ENCODE results near the gene ZKSCAN1.
"Not testable (repeated sequence)": the region's sequence is repeated elsewhere in the genome, so short reads cannot be mapped to it uniquely, and the experiment has no call there.

ZKSCAN1 gene

DNA sequence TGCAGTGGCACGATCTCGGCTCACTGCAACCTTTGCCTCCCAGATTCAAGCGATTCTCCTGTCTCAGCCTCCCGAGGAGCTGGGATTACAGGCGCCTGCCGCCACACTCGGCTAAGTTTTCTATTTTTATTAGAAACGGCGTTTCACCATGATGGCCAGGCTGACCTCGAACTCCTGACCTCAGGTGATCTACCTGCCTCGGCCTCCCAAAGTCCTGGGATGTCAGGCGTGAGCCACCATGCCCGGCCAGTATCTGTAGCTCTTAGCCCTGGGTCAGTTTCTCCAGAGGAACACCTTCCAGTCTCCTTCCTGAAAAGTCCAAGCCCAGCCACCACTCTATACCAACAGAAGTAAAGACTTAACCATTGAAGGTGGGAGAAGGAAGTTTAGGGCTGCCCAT lies 15.2 kb upstream of the ZKSCAN1 start:
- Histone ChIP-seq H3K9me3 (replicated peaks in 1 of 11) (no peaks in the 10 kb centered on the region), H3K4me1 (peaks cover 11 to 26% (median 21%) of the 10 kb centered on the region in 10 experiments; a peak in 18 of 20 replicates), H3K36me3 (no peaks in the 10 kb centered on the region), H3K27ac (no peak overlapping the region), H3K27me3 (no peaks in the 10 kb centered on the region; a peak in 2 of 22 replicates), H3K4me2 (no peak overlapping the region), H3K9ac (no peak overlapping the region), H4K20me1 (no peaks in the 10 kb centered on the region), H3K4me3 (no peak overlapping the region)
- TF ChIP-seq Cebpa-rat (IDR thresholded peaks at IDR 0.05): no peak

DNA sequence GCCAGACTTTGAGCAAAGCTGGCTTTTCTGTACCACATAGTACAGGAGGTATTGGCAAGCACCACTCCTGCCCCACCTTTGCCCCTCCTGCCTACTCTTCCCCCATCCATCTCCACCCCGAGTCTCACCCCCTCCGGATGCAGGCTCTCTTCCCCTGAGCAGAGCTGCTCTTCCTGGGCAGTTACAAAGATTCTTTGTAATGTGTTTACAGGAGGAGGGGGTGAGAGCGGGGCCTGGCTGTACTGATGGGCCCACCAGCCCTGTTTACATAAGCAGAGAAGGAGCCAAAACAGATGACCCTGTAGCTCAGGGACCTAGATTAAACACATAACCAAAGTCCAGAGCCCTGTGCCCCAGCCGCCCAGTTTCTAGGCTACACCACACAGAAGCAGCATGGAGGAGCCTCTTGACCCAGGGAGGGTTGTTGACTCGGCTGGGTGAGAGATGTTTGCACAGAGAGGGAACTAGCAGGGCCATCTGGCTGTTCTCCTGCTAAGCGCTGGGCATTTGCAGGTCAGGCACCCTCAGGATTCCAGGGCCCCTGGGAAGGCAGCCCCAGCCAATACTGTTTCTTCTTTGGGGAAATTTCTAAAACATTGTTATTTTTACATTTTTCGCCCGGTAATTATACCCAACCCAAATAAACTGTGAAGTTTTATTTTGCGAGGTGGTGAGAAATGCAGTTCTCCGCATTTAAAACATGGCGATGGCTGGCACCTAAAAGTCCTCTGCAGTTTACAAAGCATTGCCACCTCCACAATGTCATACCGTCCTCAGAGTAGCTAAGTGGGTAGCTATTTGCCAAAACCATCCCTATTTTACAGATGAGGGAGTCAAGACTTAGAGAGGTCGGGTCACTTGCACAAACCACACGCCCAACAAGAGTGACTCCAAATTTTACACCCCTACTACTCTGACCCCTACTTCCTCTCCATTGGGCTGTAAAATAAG lies 11.4 kb upstream of the ZKSCAN1 start:
- Histone ChIP-seq H4K20me1 (no peaks in the 10 kb centered on the region), H3K4me3 (no peak overlapping the region), H3K4me1 (no peaks in the 10 kb centered on the region), H3K9ac (no peak overlapping the region), H3K9me3 (replicated peaks in 1 of 11) (no peaks in the 10 kb centered on the region), H3K27me3 (no peaks in the 10 kb centered on the region), H3K36me3 (no peaks in the 10 kb centered on the region), H3K4me2 (no peak overlapping the region), H3K27ac (no peak overlapping the region)
- no peak for TF ChIP-seq Cebpa-rat (IDR thresholded peaks at IDR 0.05)

DNA sequence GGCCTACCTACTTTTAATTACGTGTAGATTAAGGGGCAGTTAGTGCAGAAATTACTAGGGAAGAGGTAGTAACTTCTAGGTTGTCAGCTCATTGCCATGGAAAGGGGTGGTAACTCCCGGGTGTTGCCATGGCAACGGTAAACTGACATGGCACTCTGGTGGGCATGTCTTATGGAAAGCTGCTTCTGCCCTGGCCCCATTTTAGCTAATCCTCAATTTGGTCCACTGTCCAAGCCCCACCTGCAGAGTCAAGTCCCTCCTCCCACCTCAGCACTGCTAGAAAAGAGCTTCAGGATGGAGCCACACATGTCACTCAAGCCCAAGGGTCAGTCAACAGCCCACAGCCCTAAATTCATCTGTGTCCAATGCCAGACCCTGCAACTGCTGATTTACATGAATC lies 7.5 kb upstream of the ZKSCAN1 start:
- no peaks in the 10 kb centered on the region for H3K4me1 ChIP-seq
- no peak overlapping the region for H3K9ac ChIP-seq
- no peaks in the 10 kb centered on the region for H3K36me3 ChIP-seq
- H3K4me3 ChIP-seq: no peak overlapping the region
- no peaks in the 10 kb centered on the region for H3K9me3 ChIP-seq (replicated peaks in 1 of 11)
- no peak overlapping the region for H3K4me2 ChIP-seq
- no peaks in the 10 kb centered on the region for H3K27me3 ChIP-seq
- no peak overlapping the region for H3K27ac ChIP-seq
- no peak for TF ChIP-seq Cebpa-rat (IDR thresholded peaks at IDR 0.05)
- no peaks in the 10 kb centered on the region for H4K20me1 ChIP-seq

DNA sequence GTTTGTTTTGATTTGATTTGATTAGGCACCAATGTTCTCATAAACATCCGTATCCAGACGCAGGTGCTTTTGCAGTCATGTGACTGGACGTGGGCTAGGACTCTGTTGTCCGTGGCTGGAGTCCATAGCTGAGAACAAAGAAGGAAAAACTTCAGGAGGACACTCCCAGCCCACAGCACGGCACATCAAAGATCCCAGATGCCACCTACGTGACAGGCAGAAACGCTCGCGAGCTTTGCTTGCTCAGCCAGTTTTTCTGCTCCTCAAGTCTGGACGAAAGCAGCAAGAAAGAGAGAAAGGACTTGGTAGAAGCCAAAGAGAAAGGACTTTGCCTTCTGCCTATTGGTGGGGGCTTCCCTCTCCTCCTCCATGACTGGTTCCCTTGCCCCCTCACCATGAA lies 6.9 kb upstream of the ZKSCAN1 start:
- H3K4me1 ChIP-seq: 0 out of 20 replicates have a peak, but pooled peaks cover 0 to 4% (median 0%) of the 10 kb centered on the region in 10 experiments
- H3K9me3 ChIP-seq (replicated peaks in 1 of 11): no peaks in the 10 kb centered on the region
- no peaks in the 10 kb centered on the region for H3K36me3 ChIP-seq
- H3K27me3 ChIP-seq: no peaks in the 10 kb centered on the region
- no peak overlapping the region for H3K4me3 ChIP-seq
- TF ChIP-seq Cebpa-rat (IDR thresholded peaks at IDR 0.05): no peak
- H3K4me2 ChIP-seq: no peak overlapping the region
- H3K9ac ChIP-seq: no peak overlapping the region
- no peaks in the 10 kb centered on the region for H4K20me1 ChIP-seq
- no peak overlapping the region for H3K27ac ChIP-seq

DNA sequence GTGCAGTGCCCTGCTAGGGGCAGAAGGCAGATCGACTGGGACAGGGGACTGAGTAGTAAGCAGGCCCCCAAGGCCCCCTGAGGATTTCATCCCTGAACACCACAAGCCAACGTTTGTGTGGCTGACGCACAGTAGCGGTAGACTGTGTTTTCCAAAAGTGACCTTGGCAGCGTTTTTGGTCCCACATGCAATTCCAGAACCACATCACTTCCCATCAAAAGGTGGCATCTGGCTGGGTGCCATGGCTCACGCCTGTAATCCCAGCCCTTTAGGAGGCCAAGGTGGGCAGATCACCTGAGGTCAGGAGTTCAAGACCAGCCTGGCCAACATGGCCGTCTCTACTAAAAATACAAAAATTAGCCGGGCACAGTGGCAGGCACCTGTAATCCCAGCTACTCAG lies 5.4 kb upstream of the ZKSCAN1 start:
- not testable (repeated sequence) for H3K4me1 ChIP-seq; H3K27ac ChIP-seq; H3K9me3 ChIP-seq (replicated peaks in 1 of 11); H3K36me3 ChIP-seq; H3K4me2 ChIP-seq; H3K27me3 ChIP-seq; H3K9ac ChIP-seq; H4K20me1 ChIP-seq; H3K4me3 ChIP-seq

DNA sequence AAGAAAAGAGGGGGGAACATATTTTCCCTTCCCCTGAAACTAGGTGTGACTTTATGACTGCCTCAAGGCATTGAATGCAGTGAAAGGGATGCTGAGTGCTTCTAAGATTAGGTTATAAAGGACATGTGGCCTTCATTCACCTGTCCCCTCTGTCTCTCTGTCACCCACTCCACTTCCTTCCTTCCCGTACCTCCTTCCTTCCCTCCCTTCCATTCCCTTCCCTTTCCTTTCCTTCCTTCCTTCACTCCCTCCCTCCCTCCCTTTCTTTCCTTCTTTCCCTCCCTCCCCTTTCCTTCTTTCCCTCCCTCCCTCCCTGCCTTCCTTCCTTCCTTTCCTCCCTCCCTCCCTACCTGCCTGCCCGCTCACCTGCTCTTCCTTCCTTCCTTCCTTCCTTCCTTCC lies 4.5 kb upstream of the ZKSCAN1 start:
- Histone ChIP-seq H3K27ac (no peak overlapping the region), H3K4me3 (no peak overlapping the region), H3K9me3 (replicated peaks in 1 of 11) (no peaks in the 10 kb centered on the region), H3K9ac (no peak overlapping the region), H3K36me3 (no peaks in the 10 kb centered on the region), H3K27me3 (no peaks in the 10 kb centered on the region), H3K4me1 (peaks cover 5 to 11% (median 8%) of the 10 kb centered on the region in 10 experiments; a peak in 17 of 20 replicates), H3K4me2 (no peak overlapping the region), H4K20me1 (peaks cover 0 to 2% (median 0%) of the 10 kb centered on the region in 11 experiments; a peak in 2 of 22 replicates)
- no peak for TF ChIP-seq Cebpa-rat (IDR thresholded peaks at IDR 0.05)

DNA sequence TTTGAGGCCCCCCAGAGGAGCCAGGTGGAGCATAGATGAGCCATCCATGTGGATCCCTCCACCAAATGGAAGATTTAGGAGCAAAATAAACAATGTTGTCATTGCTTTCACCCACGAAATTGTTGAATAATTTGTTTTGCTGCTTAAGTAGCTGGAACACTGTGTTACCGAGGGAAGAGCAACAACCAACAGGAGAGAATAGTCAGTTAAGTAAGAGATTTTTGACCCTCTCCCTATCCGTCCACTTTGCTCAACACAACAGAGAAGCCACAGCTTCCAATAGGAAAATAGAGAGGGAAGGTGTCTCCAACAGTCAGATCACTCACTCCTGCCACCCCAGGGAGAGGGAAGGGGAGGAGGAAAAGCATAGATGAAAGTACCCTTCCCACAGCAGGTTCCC lies 3.9 kb upstream of the ZKSCAN1 start:
- Histone ChIP-seq H3K4me2 (no peak overlapping the region), H3K4me1 (peaks cover 6 to 13% (median 10%) of the 10 kb centered on the region in 10 experiments; a peak in 19 of 20 replicates), H3K9me3 (replicated peaks in 1 of 11) (no peaks in the 10 kb centered on the region), H3K4me3 (no peak overlapping the region), H3K27me3 (no peaks in the 10 kb centered on the region), H4K20me1 (peaks cover 0 to 8% (median 4%) of the 10 kb centered on the region in 11 experiments; a peak in 10 of 22 replicates), H3K36me3 (no peaks in the 10 kb centered on the region), H3K27ac (no peak overlapping the region), H3K9ac (no peak overlapping the region)
- TF ChIP-seq Cebpa-rat (IDR thresholded peaks at IDR 0.05): no peak

DNA sequence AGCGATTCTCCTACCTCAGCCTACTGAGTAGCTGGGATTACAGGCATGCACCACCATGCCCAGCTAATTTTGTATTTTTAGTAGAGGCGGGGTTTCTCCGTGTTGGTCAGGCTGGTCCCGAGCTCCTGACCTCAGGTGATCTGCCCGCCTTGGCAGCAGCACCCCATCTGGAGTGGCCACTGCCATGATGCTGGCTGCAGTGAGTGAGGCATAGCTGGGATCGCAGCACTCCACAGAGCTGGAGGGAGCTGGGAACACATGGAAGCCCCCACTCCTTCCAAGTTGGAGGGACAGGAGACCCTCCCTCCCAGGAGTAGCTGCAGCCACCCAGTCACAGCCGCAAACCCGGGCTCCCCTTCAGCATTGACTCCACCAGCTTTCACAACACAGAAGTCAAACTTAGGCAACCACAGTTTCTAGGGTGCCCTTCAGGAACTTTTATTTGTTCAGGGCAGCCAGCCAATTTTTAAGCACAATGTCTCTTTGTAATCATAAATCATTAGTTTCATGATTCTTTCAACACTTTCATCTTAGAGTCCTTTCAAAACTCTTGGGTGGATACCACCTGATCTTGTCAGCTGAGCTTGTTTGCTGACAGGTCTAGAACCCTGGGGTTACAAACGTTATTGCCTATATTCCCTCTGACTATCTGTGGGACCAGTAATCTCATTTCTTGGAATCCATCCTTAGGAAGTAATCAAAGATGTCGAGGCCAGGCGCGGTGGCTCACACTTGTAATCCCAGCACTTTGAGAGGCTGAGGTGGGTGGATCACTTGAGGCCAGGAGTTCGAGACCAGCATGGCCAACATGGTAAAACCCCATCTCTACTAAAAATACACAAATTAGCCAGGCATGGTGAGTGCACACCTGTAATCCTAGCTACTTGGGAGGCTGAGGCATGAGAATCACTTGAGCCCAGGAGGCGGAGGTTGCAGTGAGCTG lies 2.7 kb upstream of the ZKSCAN1 start:
- not testable (repeated sequence) for H3K9ac ChIP-seq

DNA sequence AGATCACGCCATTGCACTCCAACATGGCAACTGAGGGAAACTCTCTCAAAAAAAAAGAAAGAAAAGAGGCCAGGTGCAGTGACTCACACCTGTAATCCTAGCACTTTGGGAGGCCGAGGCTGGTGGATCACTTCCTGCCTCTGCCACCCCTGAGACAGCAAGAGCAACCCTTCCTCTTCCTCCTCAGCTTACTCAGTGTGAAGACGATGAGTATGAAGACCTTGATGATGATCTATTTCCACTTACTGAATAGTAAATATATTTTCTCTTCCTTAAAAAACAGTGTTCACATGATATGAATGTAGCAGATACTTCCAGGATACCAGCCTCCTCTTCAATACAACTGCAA lies 2.1 kb upstream of the ZKSCAN1 start:
- no peak for TF ChIP-seq Cebpa-rat (IDR thresholded peaks at IDR 0.05)
- Histone ChIP-seq H3K27ac (no peak overlapping the region), H3K4me1 (peaks cover 15 to 28% (median 22%) of the 10 kb centered on the region in 10 experiments), H3K27me3 (no peaks in the 10 kb centered on the region), H3K4me3 (no peak overlapping the region), H4K20me1 (peaks cover 10 to 26% (median 22%) of the 10 kb centered on the region in 11 experiments; a peak in 20 of 22 replicates), H3K9me3 (replicated peaks in 1 of 11) (no peaks in the 10 kb centered on the region), H3K9ac (no peak overlapping the region), H3K36me3 (peaks cover 0 to 17% (median 10%) of the 10 kb centered on the region in 11 experiments; a peak in 13 of 22 replicates), H3K4me2 (peak overlapping the region in 1 of 11 experiments; percentile 28; a peak in 1 of 22 replicates)

More for the DNA sequence above, 2.7 kb upstream of the ZKSCAN1 start:
- H3K36me3 ChIP-seq: peaks cover 0 to 10% (median 4%) of the 10 kb centered on the region in 11 experiments; a peak in 11 of 22 replicates
- not testable (repeated sequence) for H3K27ac ChIP-seq; H3K27me3 ChIP-seq; H3K4me3 ChIP-seq; H3K9me3 ChIP-seq (replicated peaks in 1 of 11)
- peaks cover 3 to 19% (median 15%) of the 10 kb centered on the region in 11 experiments; a peak in 18 of 22 replicates for H4K20me1 ChIP-seq
- peaks cover 15 to 24% (median 21%) of the 10 kb centered on the region in 10 experiments for H3K4me1 ChIP-seq
- H3K4me2 ChIP-seq: peak overlapping the region in 1 of 11 experiments; percentile 28; a peak in 1 of 22 replicates

Measured in BLaER1 treated with 17β-estradiol and CSF1 and Interleukin-3, amounts not matched to agents 10 nM and 100 nM (cell line).